ENCODE results near the gene TBXA2R. TPM values are rescaled to one million over a fixed set of nuclear protein-coding genes. Genes with fewer than 3 reads are reported as not detected.
"Not testable (repeated sequence)": the region's sequence is repeated elsewhere in the genome, so short reads cannot be mapped to it uniquely, and the experiment has no call there.

Gene TBXA2R
- total RNA-seq: 1 to 10 TPM; 2.3 to 3.7 TPM
- long read RNA-seq, partial matches to known transcripts: 0 of 4 reads
- long read RNA-seq, other reads (novel, unspliced or antisense): 1 of 4 reads

DNA sequence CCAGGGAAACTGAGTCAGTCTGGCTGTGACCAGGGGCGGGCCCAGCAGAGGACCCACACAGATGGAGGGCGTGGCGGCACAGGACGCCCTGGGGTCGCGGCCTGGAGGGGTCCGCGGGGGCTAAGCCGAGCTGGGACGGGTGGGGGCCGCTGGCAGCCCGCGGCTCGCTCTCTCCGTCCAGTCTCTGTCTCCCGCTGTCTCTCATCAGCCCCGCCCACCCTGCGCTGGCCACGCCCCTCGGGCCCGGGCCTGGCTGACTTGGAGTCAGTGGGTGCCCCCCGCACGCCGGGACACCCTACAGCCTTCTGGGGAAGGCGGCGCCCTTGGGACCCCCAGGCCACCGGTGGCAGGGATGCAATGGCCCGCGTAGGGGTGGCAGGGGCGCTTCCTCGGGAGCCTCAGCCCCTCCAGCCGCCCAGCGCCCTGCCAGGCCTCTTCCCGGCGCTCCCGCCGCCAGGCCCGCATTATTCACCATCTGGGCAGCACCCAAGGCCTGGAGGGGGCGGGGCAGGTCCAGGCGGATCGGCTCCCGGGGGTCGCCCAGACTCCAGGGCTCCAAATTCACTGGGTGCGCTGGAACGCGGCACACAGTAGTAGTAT lies at the start of gene TBXA2R:
Gene TBXA2R, minus strand, starts transcription at position 186 of the 600 bp plus-strand sequence. CDS start 6,241 bp downstream, outside the sequence.
- peak; percentile 83 for DNase-seq
- peak; percentile 70 to 87 for ATAC-seq
- intact Hi-C loops (cut with DNase I): no loop called here

- no peak for ATAC-seq
- DNase-seq: no peak
- intact Hi-C loops (cut with DNase I): no loop called here
Observed at GRCh38 chr19:3656073-3656746, 49.5 kb upstream of the TBXA2R start.

DNA sequence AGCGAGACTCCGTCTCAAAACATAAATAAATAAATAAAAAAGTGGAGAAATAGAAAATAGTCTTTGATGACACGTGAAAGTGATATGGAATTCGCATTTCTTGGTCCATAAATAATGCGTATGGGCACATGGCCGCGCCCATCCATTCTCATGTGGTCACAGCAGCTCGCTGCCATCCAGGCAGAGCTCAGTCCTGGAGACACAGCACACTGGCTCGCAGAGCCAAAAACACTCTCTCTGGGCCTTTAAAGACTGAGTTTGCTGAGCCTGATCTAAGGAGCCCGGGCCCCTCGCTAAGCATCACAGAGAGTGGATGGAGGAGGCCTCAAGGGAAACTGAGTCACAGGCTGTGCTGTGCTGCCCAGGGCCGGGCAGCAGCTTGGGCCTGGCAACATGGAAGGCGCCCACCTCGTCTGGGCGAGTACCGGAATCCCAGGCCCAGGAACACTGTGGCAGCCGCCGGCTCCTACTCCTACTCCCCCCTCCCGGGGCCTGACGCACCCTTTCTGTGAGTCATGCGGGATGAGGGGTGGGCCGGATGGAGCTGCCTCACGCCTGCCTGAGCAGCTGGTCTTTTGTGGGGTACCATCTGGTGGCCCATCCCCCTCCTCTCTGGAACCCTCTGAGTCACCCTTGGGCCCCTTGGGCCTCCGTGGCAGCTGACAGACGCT lies 48.9 kb upstream of the TBXA2R start:
- ATAC-seq: peak in 1 of 2 donors; percentile 37
- DNase-seq: no peak
- intact Hi-C loops (cut with DNase I): no loop called here

GRCh38 chr19:3653865-3654513 lies 47.3 kb upstream of the TBXA2R start:
- ATAC-seq (no peak), DNase-seq (no peak)
- intact Hi-C loops (cut with DNase I): no loop called here

DNA sequence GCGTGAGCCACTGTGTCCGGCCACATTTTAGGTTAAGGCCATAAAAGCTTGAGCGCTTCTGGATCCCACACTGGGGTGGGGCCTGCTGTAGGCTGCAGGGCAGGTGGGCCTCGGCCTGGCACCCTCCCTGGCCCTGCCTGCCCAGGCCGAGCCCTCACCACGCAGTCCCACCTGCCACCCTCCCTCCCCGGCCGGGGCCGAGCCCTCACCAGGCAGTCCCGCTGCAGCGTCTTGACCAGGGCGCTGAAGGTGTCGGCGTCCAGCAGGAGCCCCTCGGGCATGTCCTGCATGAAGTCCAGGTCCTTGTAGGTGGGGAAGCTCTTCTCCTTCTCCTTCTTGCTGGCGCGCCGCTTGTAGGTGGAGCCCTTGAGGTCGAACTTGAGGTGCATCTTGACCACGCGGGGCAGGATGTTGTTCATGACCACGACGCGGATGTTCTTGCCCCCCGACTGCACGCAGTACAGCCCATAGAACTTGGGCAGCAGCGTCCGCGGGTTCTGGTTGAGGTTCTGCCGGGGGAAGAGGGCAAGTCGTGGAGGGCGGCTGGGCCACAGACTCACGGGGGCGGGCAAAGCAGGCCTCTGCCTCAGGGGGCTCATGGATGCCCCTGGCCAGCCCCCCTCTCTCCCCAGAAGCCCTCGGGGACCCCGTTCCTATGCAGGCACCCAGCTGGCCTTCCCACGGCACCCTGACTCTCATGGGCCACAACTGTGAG lies 46.6 kb upstream of the TBXA2R start:
- no peak for DNase-seq
- intact Hi-C loops (cut with DNase I): no loop called here
- no peak for ATAC-seq

GRCh38 chr19:3652422-3652821 lies 45.7 kb upstream of the TBXA2R start:
- no peak for ATAC-seq
- no peak for DNase-seq
- intact Hi-C loops (cut with DNase I): no loop called here

DNA sequence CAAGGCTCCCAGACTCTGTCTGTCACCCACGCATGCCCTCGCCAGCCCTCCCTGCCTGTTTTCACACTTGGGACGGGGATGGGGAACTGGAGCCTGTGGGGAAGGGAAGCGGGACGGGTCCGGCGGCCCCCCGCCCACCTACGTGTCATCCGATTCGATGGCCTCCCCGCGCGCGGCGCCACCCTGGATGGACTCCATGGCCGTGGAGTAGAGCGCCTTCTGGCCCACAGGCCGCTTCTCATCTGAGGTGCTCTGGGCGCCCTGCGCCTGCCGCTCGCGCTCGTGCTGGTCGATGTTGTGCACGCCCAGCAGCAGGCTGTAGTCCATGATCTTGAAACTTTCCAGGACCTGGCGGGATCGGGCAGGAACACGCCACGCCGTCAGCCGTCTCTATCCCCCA lies 45.0 kb upstream of the TBXA2R start:
- intact Hi-C loops (cut with DNase I): no loop called here
- DNase-seq (no peak), ATAC-seq (no peak)

GRCh38 chr19:3649888-3650287 lies 43.2 kb upstream of the TBXA2R start:
- no peak for ATAC-seq
- intact Hi-C loops (cut with DNase I): no loop called here
- DNase-seq: no peak

DNA sequence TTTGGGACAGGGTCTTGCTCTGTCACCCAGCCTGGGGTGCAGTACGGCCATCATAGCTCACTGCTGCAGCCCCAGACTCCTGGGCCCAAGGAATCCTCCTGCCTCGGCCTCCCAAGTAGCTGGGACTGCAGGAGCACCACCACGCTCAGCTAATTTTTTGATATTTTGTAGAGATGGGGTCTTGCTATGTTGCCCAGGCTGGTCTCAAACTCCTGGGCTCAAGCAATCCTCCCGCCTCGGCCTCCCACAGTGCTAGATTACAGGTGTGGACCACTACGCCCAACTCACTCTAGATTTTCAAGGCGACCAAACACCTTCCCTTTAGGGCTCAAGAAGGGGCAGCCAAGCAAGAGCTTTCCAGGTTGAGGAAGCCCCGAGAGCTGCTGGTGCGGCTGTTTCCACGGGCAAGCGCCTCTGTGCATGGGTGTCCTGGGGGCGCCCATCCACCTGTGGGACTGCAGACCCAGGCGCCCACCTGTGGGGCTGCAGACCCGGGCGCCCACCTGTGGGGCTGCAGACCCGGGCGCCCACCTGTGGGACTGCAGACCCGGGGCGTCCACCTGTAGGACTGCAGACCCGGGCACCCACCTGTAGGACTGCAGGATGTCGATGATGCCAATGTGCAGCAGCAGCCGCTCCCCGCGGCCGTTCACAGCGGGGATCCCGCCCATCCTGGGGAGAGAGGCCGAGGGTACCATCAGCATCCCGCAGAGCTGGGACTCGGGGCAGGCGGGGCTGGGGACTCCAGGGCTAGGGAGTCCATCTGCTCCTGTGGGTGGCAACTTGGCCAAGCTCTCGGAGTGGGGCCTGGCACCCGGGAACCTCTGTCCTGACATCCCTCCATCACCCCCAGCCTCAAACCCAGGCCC lies 41.6 kb upstream of the TBXA2R start:
- DNase-seq: no peak
- intact Hi-C loops (cut with DNase I): no loop called here
- no peak for ATAC-seq

DNA sequence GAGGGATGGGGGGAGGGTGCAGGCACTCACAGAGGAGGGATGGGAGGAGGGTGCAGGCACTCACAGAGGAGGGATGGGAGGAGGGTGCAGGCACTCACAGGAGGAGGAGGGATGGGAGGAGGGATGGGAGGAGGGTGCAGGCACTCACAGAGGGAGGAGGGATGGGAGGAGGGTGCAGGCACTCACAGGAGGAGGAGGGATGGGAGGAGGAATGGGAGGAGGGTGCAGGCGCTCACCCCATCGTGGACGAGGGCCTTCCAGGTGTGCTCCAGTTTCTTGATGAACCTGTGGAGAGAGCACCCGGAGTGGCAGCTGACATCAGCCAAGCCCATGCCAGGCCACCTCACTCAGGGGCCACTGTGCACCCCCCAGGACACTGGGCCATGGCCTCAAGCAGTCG lies 40.4 kb upstream of the TBXA2R start:
- ATAC-seq; DNase-seq; intact Hi-C loops (cut with DNase I): not testable (repeated sequence)

- no peak for ATAC-seq
- intact Hi-C loops (cut with DNase I): no loop called here
- no peak for DNase-seq
Observed at GRCh38 chr19:3646336-3647092, 39.8 kb upstream of the TBXA2R start.

DNA sequence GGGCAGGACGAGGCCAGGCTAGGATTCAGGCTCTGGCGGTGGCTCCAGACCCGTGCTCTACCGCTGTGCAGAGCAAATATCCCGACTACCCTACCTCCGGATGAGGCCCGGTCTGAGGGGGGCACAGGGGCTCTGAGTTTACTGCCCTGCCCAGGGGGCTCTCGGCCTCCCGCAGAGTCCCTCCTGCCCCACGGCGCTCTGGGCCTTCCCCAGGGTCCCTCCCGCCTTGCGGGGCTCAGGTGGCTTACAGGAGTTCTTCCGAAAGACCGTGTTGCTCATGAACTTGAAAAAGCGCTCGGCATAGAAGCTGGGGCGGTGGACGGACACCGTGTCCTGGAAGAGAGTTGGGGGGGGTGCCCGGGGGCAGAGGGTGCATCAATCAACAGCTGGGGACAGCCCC lies 39.1 kb upstream of the TBXA2R start:
- ATAC-seq: peak in 1 of 2 donors; percentile 2
- intact Hi-C loops (cut with DNase I): no loop called here
- DNase-seq: no peak

GRCh38 chr19:3645067-3645396 lies 38.4 kb upstream of the TBXA2R start:
- no peak for DNase-seq
- intact Hi-C loops (cut with DNase I): no loop called here
- peak in 1 of 2 donors; percentile 4 for ATAC-seq

GRCh38 chr19:3644351-3645066 lies 37.8 kb upstream of the TBXA2R start:
- ATAC-seq: peak; percentile 60 to 67
- intact Hi-C loops (cut with DNase I): no loop called here
- DNase-seq: no peak

- intact Hi-C loops (cut with DNase I): no loop called here
- no peak for DNase-seq
- ATAC-seq: no peak
Observed at GRCh38 chr19:3643674-3644313, 37.1 kb upstream of the TBXA2R start.

- intact Hi-C loops (cut with DNase I): no loop called here
- ATAC-seq: no peak
- no peak for DNase-seq
Observed at GRCh38 chr19:3642987-3643673, 36.5 kb upstream of the TBXA2R start.
